Testis (tissue), 2 donors: ENCODE measurements around the gene FOXO1.

Source experiments
- POLR2A ChIP-seq: fragments of 450-650 bp; IDR thresholded peaks from one replicate; pipeline ENCODE4 v1.6.1; 2017; ENCODE audit warnings: antibody characterized with exemption, mild to moderate bottlenecking, moderate library complexity
- TF ChIP-seq, protein P1 (sequence below), 3 experiments: fragments of 450-650 bp in 2 of 3; fragments of 200-600 bp in 1 of 3; sonication (generic) in 1 of 3; IDR thresholded peaks; one replicate each; pipeline ENCODE4 v1.5.1; 2016 to 2019; ENCODE audit warnings: antibody characterized with exemption in 3 of 3, mild to moderate bottlenecking in 2 of 3, moderate library complexity in 1 of 3

DNA sequence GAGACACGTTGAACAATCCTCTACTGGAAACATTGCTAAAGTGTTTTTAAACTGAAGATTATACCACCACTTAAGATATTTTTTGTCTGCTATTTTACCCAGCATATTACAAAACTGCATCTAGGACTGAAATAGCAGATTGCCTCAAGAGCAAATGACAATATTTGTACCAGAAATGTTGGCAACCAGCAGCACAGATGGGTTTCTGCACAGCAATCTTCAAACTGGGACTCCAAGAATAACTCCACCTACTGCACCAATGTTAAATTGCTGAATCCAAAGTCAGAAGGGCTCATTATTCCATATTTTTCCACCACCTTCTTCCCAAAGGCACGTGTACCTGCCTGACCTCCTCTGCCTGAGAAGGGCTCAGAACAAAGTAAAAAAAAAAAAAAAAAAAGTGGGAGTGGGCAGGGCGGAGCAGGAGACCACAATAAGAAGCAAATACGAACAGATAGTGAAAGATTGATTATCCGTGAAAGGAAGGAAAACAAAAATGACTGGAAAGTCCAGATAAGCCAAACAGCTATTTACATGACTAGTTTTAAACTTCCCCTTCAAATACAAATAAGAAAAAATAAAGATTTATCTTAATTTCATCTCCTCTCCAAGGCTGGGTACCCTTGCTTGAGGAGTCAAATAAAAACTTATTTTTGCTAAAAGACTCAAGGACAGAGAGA is 79.4 kb downstream of the FOXO1 start:
- TF ChIP-seq, protein P1, sequence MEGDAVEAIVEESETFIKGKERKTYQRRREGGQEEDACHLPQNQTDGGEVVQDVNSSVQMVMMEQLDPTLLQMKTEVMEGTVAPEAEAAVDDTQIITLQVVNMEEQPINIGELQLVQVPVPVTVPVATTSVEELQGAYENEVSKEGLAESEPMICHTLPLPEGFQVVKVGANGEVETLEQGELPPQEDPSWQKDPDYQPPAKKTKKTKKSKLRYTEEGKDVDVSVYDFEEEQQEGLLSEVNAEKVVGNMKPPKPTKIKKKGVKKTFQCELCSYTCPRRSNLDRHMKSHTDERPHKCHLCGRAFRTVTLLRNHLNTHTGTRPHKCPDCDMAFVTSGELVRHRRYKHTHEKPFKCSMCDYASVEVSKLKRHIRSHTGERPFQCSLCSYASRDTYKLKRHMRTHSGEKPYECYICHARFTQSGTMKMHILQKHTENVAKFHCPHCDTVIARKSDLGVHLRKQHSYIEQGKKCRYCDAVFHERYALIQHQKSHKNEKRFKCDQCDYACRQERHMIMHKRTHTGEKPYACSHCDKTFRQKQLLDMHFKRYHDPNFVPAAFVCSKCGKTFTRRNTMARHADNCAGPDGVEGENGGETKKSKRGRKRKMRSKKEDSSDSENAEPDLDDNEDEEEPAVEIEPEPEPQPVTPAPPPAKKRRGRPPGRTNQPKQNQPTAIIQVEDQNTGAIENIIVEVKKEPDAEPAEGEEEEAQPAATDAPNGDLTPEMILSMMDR (IDR thresholded peaks at IDR 0.05): peak in 1 of 3 experiments; percentile 16
- TF ChIP-seq POLR2A: no peak
